GM12872 (cell line): ENCODE data around the gene LBH.

ENCODE experiments used
- TF ChIP-seq, protein P1 (sequence below): IDR thresholded peaks from 3 replicates; pipeline ENCODE4 v1.5.1; 2011; ENCODE audit warnings: low read depth, mild to moderate bottlenecking, low read length, moderate library complexity; ENCODE audit not compliant: insufficient read depth

The LBH gene

DNA sequence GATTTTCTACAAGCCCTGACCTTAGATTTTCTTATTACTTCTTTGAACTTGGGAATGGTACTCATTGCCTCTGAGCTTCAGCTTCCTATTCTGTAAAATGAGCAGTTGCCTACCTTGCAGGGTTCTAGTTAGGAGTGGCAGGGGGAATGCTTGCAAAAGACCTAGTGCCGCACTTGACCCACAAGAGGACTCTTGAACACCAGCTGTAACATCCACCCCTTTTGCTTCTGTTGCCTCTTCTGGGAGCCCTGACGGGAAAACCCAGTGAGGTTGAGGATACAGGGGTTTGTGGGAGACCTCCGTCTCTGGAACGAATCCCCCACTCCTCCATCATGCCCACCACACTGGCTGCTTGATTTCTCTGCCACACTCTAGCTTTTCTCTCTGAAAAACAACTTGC is 27.1 kb upstream of the LBH start:
- TF ChIP-seq, protein P1, sequence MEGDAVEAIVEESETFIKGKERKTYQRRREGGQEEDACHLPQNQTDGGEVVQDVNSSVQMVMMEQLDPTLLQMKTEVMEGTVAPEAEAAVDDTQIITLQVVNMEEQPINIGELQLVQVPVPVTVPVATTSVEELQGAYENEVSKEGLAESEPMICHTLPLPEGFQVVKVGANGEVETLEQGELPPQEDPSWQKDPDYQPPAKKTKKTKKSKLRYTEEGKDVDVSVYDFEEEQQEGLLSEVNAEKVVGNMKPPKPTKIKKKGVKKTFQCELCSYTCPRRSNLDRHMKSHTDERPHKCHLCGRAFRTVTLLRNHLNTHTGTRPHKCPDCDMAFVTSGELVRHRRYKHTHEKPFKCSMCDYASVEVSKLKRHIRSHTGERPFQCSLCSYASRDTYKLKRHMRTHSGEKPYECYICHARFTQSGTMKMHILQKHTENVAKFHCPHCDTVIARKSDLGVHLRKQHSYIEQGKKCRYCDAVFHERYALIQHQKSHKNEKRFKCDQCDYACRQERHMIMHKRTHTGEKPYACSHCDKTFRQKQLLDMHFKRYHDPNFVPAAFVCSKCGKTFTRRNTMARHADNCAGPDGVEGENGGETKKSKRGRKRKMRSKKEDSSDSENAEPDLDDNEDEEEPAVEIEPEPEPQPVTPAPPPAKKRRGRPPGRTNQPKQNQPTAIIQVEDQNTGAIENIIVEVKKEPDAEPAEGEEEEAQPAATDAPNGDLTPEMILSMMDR, result no peak

DNA sequence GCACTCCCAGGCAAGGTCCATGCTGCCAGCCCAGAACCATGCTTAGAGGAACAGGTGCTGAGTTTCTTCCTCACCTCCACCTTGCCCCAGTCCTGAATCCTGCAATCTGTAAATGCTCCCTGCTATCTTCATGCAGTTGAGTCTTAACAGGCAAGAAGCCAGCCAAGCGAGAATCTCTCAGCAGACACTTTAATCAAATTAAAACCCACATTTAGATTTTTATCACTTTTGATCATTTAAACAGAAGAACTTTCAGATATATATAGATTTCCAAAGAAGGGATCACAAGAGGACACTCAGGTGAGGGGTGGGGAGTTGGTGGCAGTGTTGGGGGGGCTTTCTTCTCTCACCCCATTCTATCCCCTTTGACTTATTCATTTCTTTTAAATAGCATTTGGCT is 25.9 kb upstream of the LBH start:
- TF ChIP-seq, protein P1, result no peak

DNA sequence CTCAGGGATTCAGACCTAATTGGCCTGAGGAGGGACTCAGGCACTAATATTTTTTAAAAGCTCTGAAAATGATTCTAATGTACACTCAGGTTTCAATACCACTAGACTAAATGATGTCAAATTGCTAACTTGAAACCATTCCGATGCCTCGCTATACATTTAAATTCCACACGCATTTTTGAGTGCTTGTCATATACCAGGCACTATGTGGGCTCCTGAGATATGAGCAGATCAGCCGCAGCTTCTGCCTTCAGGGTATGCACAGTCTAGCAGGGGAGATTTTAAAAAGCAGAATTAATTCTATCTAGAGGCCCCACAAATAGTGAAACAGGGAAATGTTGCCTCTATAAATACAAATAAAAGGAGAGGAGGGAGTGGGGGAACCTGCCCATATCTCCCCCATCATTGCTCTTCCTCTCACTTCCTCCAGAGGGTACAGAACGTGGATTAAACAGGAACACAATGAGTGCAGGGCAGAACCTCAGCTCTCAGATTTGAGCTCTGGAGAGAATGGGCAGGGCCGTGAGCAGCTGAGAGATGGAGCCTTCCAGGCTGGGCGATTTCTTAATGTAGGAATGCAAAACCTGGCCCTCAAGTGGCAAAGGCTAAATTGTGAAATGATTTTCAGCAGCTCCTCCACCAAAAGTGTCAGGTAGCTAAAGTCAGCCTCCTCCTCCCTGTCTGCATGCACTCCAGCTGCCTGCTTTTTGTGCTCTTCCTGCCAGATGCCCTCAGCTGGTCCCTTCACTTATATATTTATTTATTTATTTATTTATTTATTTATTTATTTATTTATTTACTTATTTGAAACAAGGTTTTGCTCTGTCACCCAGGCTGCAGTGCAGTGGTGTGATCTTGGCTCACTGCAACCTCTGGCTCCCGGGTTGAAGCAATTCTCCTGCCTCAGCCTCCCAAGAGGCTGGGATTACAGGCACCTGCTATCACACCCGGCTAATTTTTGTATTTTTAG is 24.6 kb upstream of the LBH start:
- TF ChIP-seq, protein P1, result no peak

DNA sequence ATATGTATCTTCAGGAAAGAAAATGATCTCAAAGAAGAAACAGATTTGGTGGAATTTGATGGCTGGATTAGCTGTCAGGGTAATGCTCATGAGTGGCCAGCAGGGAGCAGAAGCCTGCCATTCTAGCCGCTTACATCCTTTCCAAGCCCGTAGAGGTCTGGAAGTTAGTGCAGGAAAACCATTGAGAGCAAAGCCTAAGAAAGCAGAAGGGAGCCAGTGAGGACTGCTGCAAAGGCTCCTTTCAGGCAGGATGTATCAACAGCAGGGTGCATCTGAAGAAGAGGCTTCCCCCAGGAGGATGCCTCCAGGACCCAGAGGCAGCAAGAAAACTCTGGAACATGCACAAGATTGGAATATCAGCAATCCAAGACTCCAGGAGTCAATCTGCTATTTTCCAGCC is 22.9 kb upstream of the LBH start:
- TF ChIP-seq, protein P1, result peak; percentile 87

DNA sequence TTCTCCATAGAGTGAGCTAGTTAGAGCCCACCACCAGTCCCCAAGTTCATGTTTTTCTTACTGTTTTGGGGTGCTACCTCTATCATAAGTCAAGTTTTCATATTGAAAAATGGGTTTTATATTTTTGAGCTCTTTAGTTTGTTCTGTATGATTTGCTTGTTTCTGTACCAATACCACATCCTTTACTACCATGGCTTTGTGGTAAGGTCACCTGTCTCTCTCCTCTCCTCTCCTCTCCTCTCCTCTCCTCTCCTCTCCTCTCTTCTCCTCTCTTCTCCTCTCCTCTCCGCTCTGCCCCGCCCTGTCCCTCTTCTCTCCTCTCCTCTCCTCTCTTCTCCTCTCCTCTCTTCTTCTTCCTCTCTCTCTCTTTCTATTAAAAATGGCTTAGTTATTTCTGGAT is 22.1 kb upstream of the LBH start:
- TF ChIP-seq, protein P1, result no peak

DNA sequence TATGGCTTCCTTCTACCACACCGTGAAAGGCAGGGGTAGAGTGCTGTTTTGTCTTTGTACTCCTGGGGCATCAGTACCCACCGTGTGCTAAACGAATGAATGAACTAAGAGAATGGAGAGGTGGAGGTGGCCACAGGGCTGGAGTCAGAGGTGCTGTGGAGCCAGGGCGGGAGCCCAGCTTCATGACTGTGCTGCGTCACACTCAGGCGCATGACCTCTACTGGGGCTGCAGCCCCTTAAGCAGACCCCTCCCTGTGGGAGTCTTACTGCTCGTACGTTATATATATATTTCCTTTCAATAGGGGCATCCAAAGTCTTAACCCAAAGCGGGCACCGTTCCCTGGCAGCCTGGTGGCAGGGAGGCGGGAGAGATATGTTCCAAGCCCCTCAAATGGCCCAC is 18.0 kb upstream of the LBH start:
- TF ChIP-seq, protein P1, result no peak

DNA sequence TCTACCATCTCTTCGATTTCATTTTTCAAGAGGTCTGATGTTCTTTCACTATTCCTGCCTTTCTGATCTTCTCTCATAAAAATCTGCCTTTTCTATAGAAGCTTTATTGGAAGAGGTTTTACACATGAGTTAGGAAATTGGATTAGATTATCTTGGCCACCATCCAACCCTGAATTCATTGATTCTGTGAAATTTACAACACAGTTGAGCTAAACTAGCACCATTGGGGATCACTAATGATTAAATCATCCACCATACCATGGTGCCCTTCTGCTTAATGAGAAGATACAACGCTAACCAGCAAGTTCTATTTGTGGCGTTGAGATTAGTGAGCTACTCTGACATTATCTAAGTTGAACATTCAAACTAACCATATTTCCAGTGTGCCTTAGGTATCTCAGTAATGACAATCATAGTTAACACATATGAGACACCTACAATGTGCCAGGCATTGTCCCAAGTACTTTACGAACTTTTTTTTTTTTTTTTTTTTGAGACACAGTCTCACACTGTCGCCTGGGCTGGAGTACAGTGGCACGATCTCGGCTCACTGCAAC is 17.3 kb upstream of the LBH start:
- TF ChIP-seq, protein P1, result no peak
